DND-41 (cell line): Measurements from ENCODE around the gene PTPRA.

Source experiments
- CTCF ChIP-seq: IDR thresholded peaks from 2 replicates; pipeline ENCODE4 v1.5.1; 2012; ENCODE audit warnings: borderline replicate concordance, low read length, moderate library complexity, mild to moderate bottlenecking; ENCODE audit not compliant: poor library complexity, severe bottlenecking; ENCODE audit errors: extremely low read depth
- EZH2 ChIP-seq: IDR thresholded peaks from 3 replicates; pipeline ENCODE4 v1.6.1; 2012; ENCODE audit warnings: borderline replicate concordance, low read depth, mild to moderate bottlenecking, moderate library complexity, low read length, inconsistent platforms; ENCODE audit not compliant: severe bottlenecking

GRCh38 chr20:2922957-2923356, 49.7 kb downstream of the PTPRA start:
- TF ChIP-seq EZH2, result no peak
- no peak for TF ChIP-seq CTCF
